B cell (primary cell): ENCODE data around the gene SLC45A2. TPM values are rescaled to one million over a fixed set of nuclear protein-coding genes. Genes with fewer than 3 reads are reported as not detected.
"Not testable (repeated sequence)": the region's sequence is repeated elsewhere in the genome, so short reads cannot be mapped to it uniquely, and the experiment has no call there.

ENCODE experiments used
- ATAC-seq: fragments of 200-7000 bp; cut with Tn5 transposase; one replicate; pipeline ENCODE4 v1.10.0; 2021; ENCODE audit warnings: low read depth, mild to moderate bottlenecking, moderate number of reproducible peaks, moderate library complexity
- CTCF ChIA-PET: fragments of 350-600 bp; sonication (Branson Sonifier 250); formaldehyde crosslinking; loops from one replicate; lab custom pipeline; 2021; ENCODE audit warnings: antibody characterized with exemption, inconsistent platforms; lab: Charles Lee
- POLR2A ChIA-PET: fragments of 350-600 bp; sonication (Branson Sonifier 250); formaldehyde crosslinking; loops from one replicate; lab custom pipeline; 2021; ENCODE audit warnings: antibody characterized with exemption; lab: Charles Lee
- DNase-seq: peaks from one replicate; pipeline ENCODE4 v3.0.0; 2013
- H2AFZ ChIP-seq: 2 replicates; pipeline ENCODE4 v1.6.1; 2012; ENCODE audit warnings: mild to moderate bottlenecking, low read depth, low read length; ENCODE audit not compliant: insufficient read depth, poor library complexity, severe bottlenecking
- H3K27ac ChIP-seq, 2 donors: 1 replicate in 1 of 2; 2 replicates in 1 of 2; pipeline ENCODE4 v1.5.1; 2012 to 2013; ENCODE audit warnings: low read length in 2 of 2, mild to moderate bottlenecking in 2 of 2, moderate library complexity in 1 of 2
- H3K27me3 ChIP-seq, 4 experiments: fragments of 200-600 bp in 1 of 4; sonication (generic) in 1 of 4; replicated peaks in 1 of 4; 1 replicate in 2 of 4; 2 replicates in 2 of 4; pipeline versions ENCODE4 v1.6.1 to v1.7.0; 2013 to 2016; ENCODE audit warnings: low read length in 3 of 4, mild to moderate bottlenecking in 2 of 4, mixed read lengths in 1 of 4, moderate library complexity in 1 of 4; ENCODE audit not compliant: insufficient read depth in 4 of 4, control insufficient read depth in 3 of 4; ENCODE audit errors: control extremely low read depth in 1 of 4
- H3K36me3 ChIP-seq, 2 experiments: replicated peaks in 1 of 2; 1 replicate in 1 of 2; 2 replicates in 1 of 2; pipeline versions ENCODE4 v1.6.1 to v1.7.1; 2013; ENCODE audit warnings: low read length in 1 of 2; ENCODE audit not compliant: insufficient read depth in 2 of 2, control insufficient read depth in 1 of 2; ENCODE audit errors: control extremely low read depth in 1 of 2, extremely low read depth in 1 of 2
- H3K4me1 ChIP-seq, 2 donors: fragments of 200-600 bp in 1 of 2; sonication (generic) in 1 of 2; 1 replicate in 1 of 2; 2 replicates in 1 of 2; pipeline versions ENCODE4 v1.5.1 to v1.6.1; 2013 to 2017; ENCODE audit warnings: low read length in 2 of 2; ENCODE audit not compliant: control insufficient read depth in 2 of 2, insufficient read depth in 2 of 2
- H3K4me2 ChIP-seq: replicated peaks from 2 replicates; pipeline ENCODE3; 2012; ENCODE audit warnings: mild to moderate bottlenecking, low read depth, low read length; ENCODE audit not compliant: poor library complexity, severe bottlenecking
- H3K4me3 ChIP-seq, 5 experiments: fragments of 200-600 bp in 1 of 5; sonication (generic) in 1 of 5; 1 replicate in 3 of 5; 2 replicates in 2 of 5; pipeline versions ENCODE4 v1.5.1 to v1.7.0; 2011 to 2016; ENCODE audit warnings: low read length in 4 of 5, mild to moderate bottlenecking in 4 of 5, low read depth in 2 of 5, control low read depth in 1 of 5, moderate library complexity in 1 of 5; ENCODE audit not compliant: insufficient read depth in 1 of 5; ENCODE audit errors: control extremely low read depth in 1 of 5, extremely low read depth in 1 of 5
- H3K79me2 ChIP-seq: fragments of 200-600 bp; sonication (generic); one replicate; pipeline ENCODE4 v1.6.0; 2016; ENCODE audit warnings: low read length; ENCODE audit not compliant: control insufficient read depth, insufficient read depth
- H3K9ac ChIP-seq: fragments of 200-600 bp; sonication (generic); 2 replicates; pipeline ENCODE4 v1.6.1; 2017; ENCODE audit warnings: mild to moderate bottlenecking, low read length, moderate library complexity
- H3K9me3 ChIP-seq, 3 donors: one replicate each; pipeline versions ENCODE4 v1.6.1 to v1.7.1; 2013; ENCODE audit warnings: low read length in 2 of 3; ENCODE audit not compliant: control insufficient read depth in 2 of 3, insufficient read depth in 1 of 3; ENCODE audit errors: control extremely low read depth in 1 of 3
- H4K20me1 ChIP-seq: 2 replicates; pipeline ENCODE4 v1.6.0; 2012; ENCODE audit warnings: mild to moderate bottlenecking, low read length; ENCODE audit not compliant: insufficient read depth, control insufficient read depth, poor library complexity, severe bottlenecking
- H3K27ac Mint-ChIP-seq: one replicate; pipeline ENCODE4 v1.8.0; 2021; ENCODE audit warnings: mixed read lengths
- H3K27me3 Mint-ChIP-seq: one replicate; pipeline ENCODE4 v1.8.0; 2021; ENCODE audit warnings: mixed read lengths
- H3K4me1 Mint-ChIP-seq: one replicate; pipeline ENCODE4 v1.8.0; 2021; ENCODE audit warnings: mixed read lengths
- H3K4me3 Mint-ChIP-seq: one replicate; pipeline ENCODE4 v1.8.0; 2021; ENCODE audit warnings: mixed read lengths
- H3K9me3 Mint-ChIP-seq: one replicate; pipeline ENCODE4 v1.8.0; 2022; ENCODE audit warnings: mixed read lengths; ENCODE audit not compliant: insufficient read depth
- EZH2 ChIP-seq: IDR thresholded peaks from 2 replicates; pipeline ENCODE4 v1.6.1; 2012; ENCODE audit warnings: borderline replicate concordance, low read depth, mild to moderate bottlenecking, moderate library complexity, low read length; ENCODE audit not compliant: insufficient read depth, poor library complexity, severe bottlenecking
- WGBS: methylation state at CpG from one replicate; pipeline ENCODE4 v1.1.5; 2013; ENCODE audit warnings: missing lambda C conversion rate; ENCODE audit not compliant: insufficient coverage; 5-methylcytosine and 5-hydroxymethylcytosine counted together
- intact Hi-C: fragments of 100-400 bp; cut with micrococcal nuclease; formaldehyde crosslinking; loops from one replicate; pipeline ENCODE4 v1.10.0; 2022
- polyA plus RNA-seq: library from polyadenylated mRNA; depleted of rRNA; stranded (reverse); fragments of >200 nt; gene quantifications from 2 replicates; pipeline ENCODE4 v1.2.3, GENCODE V29; 2012
- total RNA-seq, 2 donors: library from RNA; stranded (reverse); fragments of 120-200 nt in 1 of 2; gene quantifications; 1 replicate in 1 of 2; 2 replicates in 1 of 2; pipeline versions ENCODE4 v1.2.3 to v1.2.4, GENCODE V29; 2013 to 2022
- TF ChIP-seq, protein P1 (sequence below): fragments of 200-600 bp; IDR thresholded peaks from one replicate; pipeline ENCODE4 v1.8.0; 2022; ENCODE audit warnings: antibody characterized with exemption, mild to moderate bottlenecking

The SLC45A2 gene
- total and polyA plus RNA-seq, 2 donors (not counting 1 experiment from before 2014, with no cell fraction given), result not detected

DNA sequence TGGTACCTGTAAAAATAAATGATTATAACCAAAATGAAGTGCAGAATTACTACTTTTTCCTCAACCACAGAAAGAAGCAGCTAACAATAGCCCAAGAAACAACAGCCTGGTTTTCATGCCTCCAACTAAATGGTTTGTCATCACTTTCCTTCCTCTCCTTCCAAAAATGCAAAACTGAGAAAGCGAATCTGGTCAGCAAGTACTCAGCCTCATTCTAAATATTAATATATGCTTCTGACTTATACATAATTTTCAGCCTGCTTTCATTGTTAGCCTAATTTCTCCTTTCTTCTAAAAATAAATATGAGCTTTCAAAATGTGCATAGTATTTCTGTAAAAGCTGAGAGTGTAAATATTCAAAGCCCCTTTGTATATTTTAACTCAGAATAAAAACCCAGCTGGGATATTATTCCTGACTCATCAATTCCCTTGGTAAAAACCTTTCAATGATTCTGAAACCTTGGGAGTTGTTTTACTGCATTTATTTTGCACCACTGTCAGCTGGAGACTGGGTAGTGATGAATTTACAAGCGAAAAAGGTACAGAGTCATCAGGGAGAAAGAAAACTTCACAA, 26.8 kb downstream of the SLC45A2 start:
- ChIA-PET POLR2A (no interaction called here), CTCF (interaction anchor here (1.3 kb wide), 1 partner anchor 13 kb away, joined by 5 read pairs; no protein-coding TSS in a partner anchor)
- H3K4me3 Mint-ChIP-seq, result no peak overlapping the region
- Histone ChIP-seq H3K79me2 (no peaks in the 10 kb centered on the region), H3K9me3 (peaks cover 0 to 5% (median 3%) of the 10 kb centered on the region in 3 donors), H3K4me3 (no peak overlapping the region), H3K9ac (no peak overlapping the region), H4K20me1 (no peaks in the 10 kb centered on the region), H3K4me2 (no peak overlapping the region), H3K27me3 (peaks cover 0 to 4% (median 2%) of the 10 kb centered on the region in 4 experiments), H3K4me1 (no peaks in the 10 kb centered on the region), H3K27ac (no peak overlapping the region), H2AFZ (no peak overlapping the region), H3K36me3 (no peaks in the 10 kb centered on the region)
- TF ChIP-seq, protein P1, sequence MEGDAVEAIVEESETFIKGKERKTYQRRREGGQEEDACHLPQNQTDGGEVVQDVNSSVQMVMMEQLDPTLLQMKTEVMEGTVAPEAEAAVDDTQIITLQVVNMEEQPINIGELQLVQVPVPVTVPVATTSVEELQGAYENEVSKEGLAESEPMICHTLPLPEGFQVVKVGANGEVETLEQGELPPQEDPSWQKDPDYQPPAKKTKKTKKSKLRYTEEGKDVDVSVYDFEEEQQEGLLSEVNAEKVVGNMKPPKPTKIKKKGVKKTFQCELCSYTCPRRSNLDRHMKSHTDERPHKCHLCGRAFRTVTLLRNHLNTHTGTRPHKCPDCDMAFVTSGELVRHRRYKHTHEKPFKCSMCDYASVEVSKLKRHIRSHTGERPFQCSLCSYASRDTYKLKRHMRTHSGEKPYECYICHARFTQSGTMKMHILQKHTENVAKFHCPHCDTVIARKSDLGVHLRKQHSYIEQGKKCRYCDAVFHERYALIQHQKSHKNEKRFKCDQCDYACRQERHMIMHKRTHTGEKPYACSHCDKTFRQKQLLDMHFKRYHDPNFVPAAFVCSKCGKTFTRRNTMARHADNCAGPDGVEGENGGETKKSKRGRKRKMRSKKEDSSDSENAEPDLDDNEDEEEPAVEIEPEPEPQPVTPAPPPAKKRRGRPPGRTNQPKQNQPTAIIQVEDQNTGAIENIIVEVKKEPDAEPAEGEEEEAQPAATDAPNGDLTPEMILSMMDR, result no peak
- TF ChIP-seq EZH2, result no peak
- no peak overlapping the region for H3K27ac Mint-ChIP-seq
- H3K9me3 Mint-ChIP-seq, result no peaks in the 10 kb centered on the region
- H3K4me1 Mint-ChIP-seq, result no peaks in the 10 kb centered on the region
- no CpG with 5 or more reads among the region's 2 CpGs for WGBS
- intact Hi-C loops, result no loop called here
- ATAC-seq (no peak), DNase-seq (no peak)
- H3K27me3 Mint-ChIP-seq, result peaks cover 29% of the 10 kb centered on the region

DNA sequence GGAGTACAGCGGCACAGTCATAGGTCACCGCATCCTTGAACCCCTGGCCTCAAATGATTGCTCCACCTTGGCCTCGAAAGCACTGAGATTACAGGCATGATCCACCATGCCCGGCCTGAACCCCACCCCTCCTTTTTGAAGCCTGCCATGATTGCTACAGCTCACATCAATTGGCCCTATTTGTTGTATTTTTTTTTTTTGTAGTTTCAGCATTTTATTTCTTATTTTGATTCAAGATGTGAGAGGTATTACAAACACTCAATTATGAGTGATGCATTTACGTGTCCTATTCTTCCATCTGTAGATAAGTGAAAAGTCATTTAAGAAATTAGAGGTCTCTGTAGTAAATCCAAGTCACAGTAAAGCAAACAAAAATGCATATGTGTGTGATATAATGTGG, 32.3 kb downstream of the SLC45A2 start:
- H3K4me3 Mint-ChIP-seq, H3K36me3 ChIP-seq, ATAC-seq, CTCF ChIA-PET, H3K4me1 Mint-ChIP-seq, POLR2A ChIA-PET, H2AFZ ChIP-seq, H3K27ac ChIP-seq, H3K9ac ChIP-seq, H4K20me1 ChIP-seq, H3K79me2 ChIP-seq, H3K4me2 ChIP-seq, H3K27me3 ChIP-seq, intact Hi-C loops, H3K4me1 ChIP-seq, H3K4me3 ChIP-seq, H3K9me3 Mint-ChIP-seq, DNase-seq, H3K9me3 ChIP-seq, H3K27ac Mint-ChIP-seq: not testable (repeated sequence)
- H3K27me3 Mint-ChIP-seq, result peaks cover 12% of the 10 kb centered on the region
- 96% methylated on average over 3 of the region's 5 CpGs for WGBS
